Ramos (cell line): Measurements from ENCODE around the gene WDR19.
"Not testable (repeated sequence)": the region's sequence is repeated elsewhere in the genome, so short reads cannot be mapped to it uniquely, and the experiment has no call there.

Experiments
- in situ Hi-C: fragments of 300-500 bp; cut with MboI; formaldehyde crosslinking; loops from one replicate; pipeline ENCODE4 v1.14.3; 2022; ENCODE audit warnings: low sequenced_read_pairs; ENCODE audit not compliant: unreplicated experiment

WDR19 gene

GRCh38 chr4:39230462-39230861, 48.1 kb downstream of the WDR19 start:
- in situ Hi-C loops, result no loop called here

- in situ Hi-C loops, result no loop called here
Measured at GRCh38 chr4:39231660-39232059, 49.3 kb downstream of the WDR19 start.

- in situ Hi-C loops, result no loop called here
Measured at GRCh38 chr4:39232100-39232499, 49.8 kb downstream of the WDR19 start.

GRCh38 chr4:39233114-39233513, 50.8 kb downstream of the WDR19 start:
- in situ Hi-C loops, result no loop called here

- in situ Hi-C loops, result no loop called here
Measured at GRCh38 chr4:39233783-39234182, 51.5 kb downstream of the WDR19 start.

- in situ Hi-C loops, result no loop called here
Measured at GRCh38 chr4:39235021-39235420, 52.7 kb downstream of the WDR19 start.

- in situ Hi-C loops, result no loop called here
Measured at GRCh38 chr4:39235696-39236095, 53.4 kb downstream of the WDR19 start.

GRCh38 chr4:39237179-39237578, 54.9 kb downstream of the WDR19 start:
- in situ Hi-C loops, result no loop called here

- in situ Hi-C loops, result no loop called here
Measured at GRCh38 chr4:39243462-39243861, 61.1 kb downstream of the WDR19 start.

- in situ Hi-C loops, result no loop called here
Measured at GRCh38 chr4:39255266-39255665, 72.9 kb downstream of the WDR19 start.

- in situ Hi-C loops, result no loop called here
Measured at GRCh38 chr4:39255871-39256270, 73.5 kb downstream of the WDR19 start.

GRCh38 chr4:39256436-39256835, 74.1 kb downstream of the WDR19 start:
- in situ Hi-C loops, result no loop called here

GRCh38 chr4:39259571-39260330, 77.4 kb downstream of the WDR19 start:
- in situ Hi-C loops, result no loop called here

GRCh38 chr4:39263895-39264294, 81.6 kb downstream of the WDR19 start:
- in situ Hi-C loops, result no loop called here

- in situ Hi-C loops, result no loop called here
Measured at GRCh38 chr4:39274503-39274902, 92.2 kb downstream of the WDR19 start.

GRCh38 chr4:39277661-39278060, 95.3 kb downstream of the WDR19 start:
- in situ Hi-C loops, result not testable (repeated sequence)

- in situ Hi-C loops, result no loop called here
Measured at GRCh38 chr4:39278476-39278875, 96.1 kb downstream of the WDR19 start.

GRCh38 chr4:39279416-39279815, 97.1 kb downstream of the WDR19 start:
- in situ Hi-C loops, result no loop called here

GRCh38 chr4:39280770-39281169, 98.4 kb downstream of the WDR19 start:
- in situ Hi-C loops, result no loop called here

GRCh38 chr4:39285111-39285795, 102.9 kb downstream of the WDR19 start:
- in situ Hi-C loops, result no loop called here

GRCh38 chr4:39285853-39286252, 103.5 kb downstream of the WDR19 start:
- in situ Hi-C loops, result no loop called here

- in situ Hi-C loops, result no loop called here
Measured at GRCh38 chr4:39286263-39286662, 103.9 kb downstream of the WDR19 start.
